Epithelial cell of proximal tubule (primary cell): ENCODE measurements around the gene IGFALS. TPM values are rescaled to one million over a fixed set of nuclear protein-coding genes. Genes with fewer than 3 reads are reported as not detected.

Source experiments
- DNase-seq: peaks from one replicate; pipeline ENCODE4 v3.0.0-alpha.2; 2011; ENCODE audit warnings: low read depth
- H3K4me3 ChIP-seq: 2 replicates; pipeline ENCODE4 v1.5.1; 2011; ENCODE audit warnings: low read depth, mild to moderate bottlenecking, low read length
- total RNA-seq: library from RNA; depleted of rRNA; stranded (reverse); fragments of >200 nt; gene quantifications from 2 replicates; pipeline ENCODE4 v1.2.3, GENCODE V29; 2015
- TF ChIP-seq, protein P1 (sequence below): conservative IDR thresholded peaks from 2 replicates; pipeline ENCODE4 v1.5.1; 2012; ENCODE audit warnings: low read depth, mild to moderate bottlenecking, low read length

The IGFALS gene
- total RNA-seq, 1 donor from 2014 or later: 2.6 TPM

GRCh38 chr16:1792836-1793577 lies 498 bp downstream of the IGFALS start:
- no peak overlapping the region for H3K4me3 ChIP-seq
- DNase-seq: no peak
- TF ChIP-seq, protein P1, sequence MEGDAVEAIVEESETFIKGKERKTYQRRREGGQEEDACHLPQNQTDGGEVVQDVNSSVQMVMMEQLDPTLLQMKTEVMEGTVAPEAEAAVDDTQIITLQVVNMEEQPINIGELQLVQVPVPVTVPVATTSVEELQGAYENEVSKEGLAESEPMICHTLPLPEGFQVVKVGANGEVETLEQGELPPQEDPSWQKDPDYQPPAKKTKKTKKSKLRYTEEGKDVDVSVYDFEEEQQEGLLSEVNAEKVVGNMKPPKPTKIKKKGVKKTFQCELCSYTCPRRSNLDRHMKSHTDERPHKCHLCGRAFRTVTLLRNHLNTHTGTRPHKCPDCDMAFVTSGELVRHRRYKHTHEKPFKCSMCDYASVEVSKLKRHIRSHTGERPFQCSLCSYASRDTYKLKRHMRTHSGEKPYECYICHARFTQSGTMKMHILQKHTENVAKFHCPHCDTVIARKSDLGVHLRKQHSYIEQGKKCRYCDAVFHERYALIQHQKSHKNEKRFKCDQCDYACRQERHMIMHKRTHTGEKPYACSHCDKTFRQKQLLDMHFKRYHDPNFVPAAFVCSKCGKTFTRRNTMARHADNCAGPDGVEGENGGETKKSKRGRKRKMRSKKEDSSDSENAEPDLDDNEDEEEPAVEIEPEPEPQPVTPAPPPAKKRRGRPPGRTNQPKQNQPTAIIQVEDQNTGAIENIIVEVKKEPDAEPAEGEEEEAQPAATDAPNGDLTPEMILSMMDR: no peak

GRCh38 chr16:1791943-1792812 lies 1.3 kb downstream of the IGFALS start:
- TF ChIP-seq, protein P1: no peak
- DNase-seq: no peak
- H3K4me3 ChIP-seq: no peak overlapping the region

DNA sequence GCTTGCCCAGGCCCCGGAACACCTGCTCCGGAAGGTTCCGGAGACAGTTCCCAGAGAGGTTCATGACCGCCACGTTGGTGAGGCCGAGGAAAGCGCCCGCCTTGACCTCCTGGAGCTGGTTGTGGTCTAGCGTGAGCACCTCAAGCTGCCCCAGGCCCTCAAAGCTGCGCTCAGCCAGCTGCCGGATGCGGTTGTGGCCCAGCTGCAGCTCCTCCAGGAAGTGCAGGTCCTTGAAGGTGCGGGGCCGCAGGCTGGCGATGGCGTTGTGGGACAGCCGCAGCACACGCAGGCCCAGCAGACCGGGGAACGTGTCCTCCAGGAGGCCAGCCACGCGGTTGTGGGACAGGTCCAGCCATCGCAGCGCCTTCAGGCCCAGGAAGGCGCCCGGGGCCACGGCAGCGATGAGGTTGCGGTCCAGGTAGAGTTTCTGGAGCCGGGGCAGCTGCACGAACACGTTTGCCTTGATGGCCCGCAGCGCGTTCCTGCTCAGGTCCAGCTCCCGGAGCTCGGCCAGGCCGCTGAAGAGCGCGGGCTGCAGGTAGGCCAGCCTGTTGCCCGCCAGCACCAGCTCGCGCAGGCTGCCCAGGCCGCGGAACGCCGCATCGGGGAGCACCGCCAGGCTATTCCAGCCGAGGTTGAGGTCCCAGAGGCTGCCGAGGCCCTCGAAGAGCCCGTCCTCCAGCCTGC lies 2.1 kb downstream of the IGFALS start:
- DNase-seq: no peak
- H3K4me3 ChIP-seq: no peak overlapping the region
- TF ChIP-seq, protein P1: no peak

DNA sequence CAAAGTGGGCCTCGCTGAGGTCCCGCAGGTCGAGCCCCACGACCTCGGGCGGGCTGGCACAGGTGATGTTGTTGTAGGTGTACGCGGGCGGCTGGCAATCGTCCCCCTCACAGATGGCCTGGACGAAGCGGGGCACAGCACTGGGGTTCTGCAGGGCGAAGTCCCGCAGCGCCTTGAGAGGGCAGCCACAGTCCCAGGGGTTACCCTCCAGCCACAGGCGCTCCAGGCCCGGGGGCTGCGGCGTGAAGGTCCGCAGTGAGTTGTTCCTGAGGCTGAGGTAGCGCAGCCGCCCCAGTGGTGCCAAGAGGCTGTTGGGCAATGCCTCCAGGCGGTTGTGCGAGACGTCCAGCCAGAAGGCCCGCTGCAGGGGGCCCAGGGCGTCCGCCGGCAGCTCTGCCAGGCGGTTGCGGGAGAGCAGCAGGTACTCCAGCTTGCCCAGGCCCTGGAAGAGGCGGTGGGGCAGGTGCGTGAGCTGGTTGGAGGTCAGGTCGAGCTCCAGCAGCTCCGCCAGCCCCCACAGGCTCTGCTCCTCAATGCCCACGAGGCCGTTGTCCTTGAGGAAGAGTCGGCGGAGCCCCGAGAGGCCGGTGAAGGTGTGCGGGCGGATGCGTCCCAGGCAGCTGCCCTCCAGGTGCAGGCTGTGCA lies 2.8 kb downstream of the IGFALS start:
- no peak for DNase-seq
- TF ChIP-seq, protein P1: no peak
- H3K4me3 ChIP-seq: no peak overlapping the region

- H3K4me3 ChIP-seq: no peak overlapping the region
- no peak for DNase-seq
- TF ChIP-seq, protein P1: no peak
Observed at GRCh38 chr16:1790261-1790610, 3.3 kb downstream of the IGFALS start.

- DNase-seq: no peak
- TF ChIP-seq, protein P1: no peak
- no peak overlapping the region for H3K4me3 ChIP-seq
Observed at GRCh38 chr16:1789643-1790045, 3.9 kb downstream of the IGFALS start.
